KG1 (cell line): ENCODE results near the gene PKNOX2.

Experiments used
- DNase-seq: peaks from one replicate; lab custom pipeline; 2025; lab: John Stamatoyannopoulos, UW

PKNOX2 gene

DNA sequence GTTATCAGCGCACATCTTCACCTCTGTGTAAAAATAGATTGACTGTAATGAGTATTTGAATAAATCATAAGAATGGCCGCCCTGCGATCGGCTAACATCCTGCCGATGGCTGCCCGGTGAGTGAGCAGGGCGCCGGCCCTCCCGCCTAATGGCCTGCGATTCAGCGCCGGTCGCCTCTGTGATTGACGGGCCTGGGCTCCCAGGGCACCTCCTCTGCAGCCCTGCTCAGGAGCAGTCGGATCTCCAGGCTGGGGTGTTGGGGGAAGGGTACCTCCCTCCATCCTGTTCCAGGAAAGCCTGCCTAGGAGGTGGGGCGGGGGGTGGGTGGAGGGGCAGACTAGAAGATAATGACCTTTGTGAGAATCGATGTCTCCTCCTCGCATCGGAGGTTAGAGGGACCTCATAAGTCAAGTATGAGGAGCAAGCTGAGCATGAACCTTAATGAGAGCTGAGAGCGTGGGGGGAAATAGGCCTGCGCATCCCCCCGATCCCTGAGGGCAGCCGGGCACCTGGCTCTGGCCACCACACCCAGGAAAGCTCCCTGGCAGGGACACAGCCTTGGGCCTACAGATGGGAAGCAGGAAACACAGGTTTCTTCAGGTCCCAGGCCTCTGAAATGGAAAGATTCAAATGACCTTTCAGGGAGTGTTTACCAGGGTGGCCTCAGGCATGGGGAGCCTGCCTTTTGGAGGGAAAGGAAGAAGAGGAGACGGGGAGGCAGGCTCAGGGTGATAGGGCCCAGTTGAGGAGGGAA is 71.7 kb downstream of the PKNOX2 start:
- no peak for DNase-seq

DNA sequence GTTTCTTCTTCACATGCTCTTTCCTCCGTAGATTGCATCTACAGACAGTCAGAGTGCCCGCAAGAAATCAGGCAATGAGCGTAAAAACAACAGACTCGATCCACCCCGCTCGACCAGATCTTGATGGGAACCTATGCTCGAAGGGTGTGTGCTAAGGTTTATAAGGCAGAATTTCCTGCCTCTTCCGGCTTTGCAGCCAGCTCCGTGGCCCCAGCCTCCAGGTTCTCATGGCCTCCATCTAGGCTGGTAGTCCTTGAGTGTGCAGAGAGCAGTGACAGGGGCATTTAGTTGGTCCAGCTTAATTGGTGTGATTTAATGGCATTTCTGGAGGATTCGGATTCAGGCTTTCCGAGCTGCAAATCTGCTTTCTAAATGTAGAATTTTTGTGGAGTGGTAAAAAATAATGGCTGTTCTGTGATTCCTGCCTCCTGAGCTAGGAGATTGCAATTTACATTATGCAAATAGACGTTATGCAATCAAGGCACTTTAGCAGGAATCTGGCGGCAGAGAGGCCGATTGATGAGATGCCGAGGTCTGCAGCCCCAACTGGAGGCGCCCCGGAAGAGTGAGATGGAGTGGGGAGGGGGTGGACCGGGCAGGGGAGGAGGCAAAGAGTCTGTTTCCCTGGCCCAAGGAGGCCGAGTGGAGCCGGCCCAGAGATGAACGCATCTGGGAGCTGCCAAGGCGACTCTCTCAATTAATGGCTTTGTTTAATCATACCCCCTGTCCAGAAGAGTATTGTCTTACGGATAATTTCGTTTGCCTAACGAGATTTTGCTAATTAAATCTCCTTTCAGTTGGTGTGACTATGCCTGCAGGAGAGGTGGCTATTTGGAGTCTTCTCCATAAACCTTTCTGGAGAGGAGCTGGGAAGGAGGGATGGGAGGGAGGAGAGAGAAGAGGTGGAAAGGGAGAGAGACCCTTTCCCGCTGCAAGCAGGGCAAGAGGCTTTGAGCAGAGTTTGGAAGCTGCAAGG is 75.3 kb downstream of the PKNOX2 start:
- DNase-seq = no peak

DNA sequence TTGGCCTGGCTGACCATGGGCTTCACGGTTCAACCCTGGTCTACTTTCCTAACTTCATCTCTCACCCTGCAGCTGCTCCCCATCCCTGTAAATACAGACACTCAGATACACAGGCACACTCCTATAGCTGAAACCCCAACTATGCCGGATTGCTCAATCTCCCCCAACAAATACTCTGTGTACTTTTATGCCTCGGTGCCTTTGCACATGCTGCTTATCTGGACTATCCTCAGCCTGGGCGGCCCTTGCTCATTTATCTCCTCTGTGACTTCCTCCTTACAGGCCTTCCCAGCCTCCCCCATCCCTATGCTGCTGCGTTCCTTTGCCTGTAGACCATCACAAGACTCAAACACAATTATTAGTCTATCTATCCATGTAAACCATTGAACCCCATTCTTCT is 76.6 kb downstream of the PKNOX2 start:
- no peak for DNase-seq

DNA sequence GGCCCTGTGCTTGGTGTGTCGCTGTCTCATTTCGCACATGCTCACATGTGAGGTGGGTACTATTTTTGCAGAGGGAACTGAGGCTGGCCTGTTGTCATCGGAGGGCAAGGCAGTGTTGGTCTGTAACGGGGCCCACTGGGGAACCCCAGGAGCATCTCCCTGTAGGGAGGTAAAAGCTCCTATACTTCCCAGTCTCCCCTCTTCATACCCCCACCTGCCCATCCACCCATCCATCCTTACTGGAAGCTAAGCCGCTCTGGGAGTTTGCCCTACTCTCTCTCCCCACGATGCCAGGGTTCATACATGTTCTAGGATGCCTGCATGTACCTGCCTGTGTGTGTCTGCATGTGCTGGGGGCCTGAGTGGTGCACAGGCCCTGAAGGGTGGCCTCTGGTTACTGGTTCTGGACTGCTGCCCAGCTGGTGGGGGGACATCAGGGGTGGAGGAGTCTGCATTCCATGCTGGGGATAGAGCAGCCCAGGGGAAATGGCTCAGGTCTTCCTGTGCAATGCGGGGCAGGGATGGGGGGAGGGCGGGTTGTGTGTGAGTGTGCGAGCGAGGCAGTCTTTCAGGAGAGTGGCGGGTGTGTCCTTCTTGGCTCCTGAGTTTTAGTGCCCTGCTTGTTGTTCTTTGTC is 77.7 kb downstream of the PKNOX2 start:
- DNase-seq = no peak

DNA sequence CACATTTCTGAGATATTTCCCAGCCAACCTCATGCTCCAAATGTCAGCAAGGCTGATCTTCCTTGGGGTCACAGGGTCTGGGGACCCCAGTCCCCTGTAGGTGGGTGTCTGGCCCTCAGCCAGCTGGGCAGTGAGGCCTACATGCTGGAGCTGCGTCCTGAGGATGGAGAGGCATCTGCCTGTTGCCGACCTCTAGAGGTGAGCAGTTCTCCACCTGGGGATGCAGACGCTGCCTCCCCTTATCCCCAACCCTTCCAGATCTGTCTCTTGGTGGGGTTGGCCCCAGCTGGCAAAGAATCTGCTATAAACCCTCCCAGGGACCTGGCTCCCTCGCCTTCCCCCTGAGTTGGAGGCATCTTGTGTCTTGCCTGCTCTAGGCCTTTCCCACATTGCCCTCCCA is 79.6 kb downstream of the PKNOX2 start:
- DNase-seq = no peak

DNA sequence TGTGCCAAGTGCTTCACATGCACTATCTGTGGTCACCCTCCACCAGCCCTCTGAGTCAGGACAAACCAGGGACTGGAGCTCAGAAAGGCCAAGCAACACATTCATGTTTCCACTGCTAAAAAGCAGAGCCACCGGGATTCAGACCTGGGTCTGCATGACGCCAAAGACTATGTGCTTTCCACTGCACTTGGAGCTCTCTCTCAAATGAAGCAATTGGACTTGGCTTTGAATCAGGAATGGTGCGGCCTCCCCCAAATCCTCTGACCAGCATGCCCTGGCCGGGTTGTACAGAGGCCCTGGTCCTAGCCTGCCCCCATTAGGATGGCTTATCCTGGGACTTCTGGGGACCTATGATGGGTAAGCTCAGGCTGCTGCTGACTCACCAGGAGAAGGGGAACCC is 80.7 kb downstream of the PKNOX2 start:
- DNase-seq = no peak

DNA sequence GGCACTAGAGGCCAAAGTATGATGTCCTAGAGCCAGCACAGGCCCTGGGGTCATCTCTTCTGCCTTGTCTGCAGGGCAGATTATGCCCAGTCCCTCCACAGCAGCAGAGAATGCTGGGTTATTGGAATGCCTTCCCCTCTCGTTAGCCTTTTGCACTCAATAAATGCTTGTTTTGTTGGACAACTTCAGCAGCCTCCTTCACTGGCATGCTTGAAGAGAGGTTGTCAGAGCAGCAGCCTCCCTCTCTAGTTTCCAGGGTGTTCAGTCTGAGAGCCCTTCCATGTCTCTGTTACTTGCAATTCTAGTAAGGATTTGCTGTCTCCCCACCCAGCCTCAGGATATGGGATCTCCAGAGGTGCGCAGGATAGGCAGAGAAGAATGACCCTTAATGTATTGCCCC is 82.9 kb downstream of the PKNOX2 start:
- no peak for DNase-seq

DNA sequence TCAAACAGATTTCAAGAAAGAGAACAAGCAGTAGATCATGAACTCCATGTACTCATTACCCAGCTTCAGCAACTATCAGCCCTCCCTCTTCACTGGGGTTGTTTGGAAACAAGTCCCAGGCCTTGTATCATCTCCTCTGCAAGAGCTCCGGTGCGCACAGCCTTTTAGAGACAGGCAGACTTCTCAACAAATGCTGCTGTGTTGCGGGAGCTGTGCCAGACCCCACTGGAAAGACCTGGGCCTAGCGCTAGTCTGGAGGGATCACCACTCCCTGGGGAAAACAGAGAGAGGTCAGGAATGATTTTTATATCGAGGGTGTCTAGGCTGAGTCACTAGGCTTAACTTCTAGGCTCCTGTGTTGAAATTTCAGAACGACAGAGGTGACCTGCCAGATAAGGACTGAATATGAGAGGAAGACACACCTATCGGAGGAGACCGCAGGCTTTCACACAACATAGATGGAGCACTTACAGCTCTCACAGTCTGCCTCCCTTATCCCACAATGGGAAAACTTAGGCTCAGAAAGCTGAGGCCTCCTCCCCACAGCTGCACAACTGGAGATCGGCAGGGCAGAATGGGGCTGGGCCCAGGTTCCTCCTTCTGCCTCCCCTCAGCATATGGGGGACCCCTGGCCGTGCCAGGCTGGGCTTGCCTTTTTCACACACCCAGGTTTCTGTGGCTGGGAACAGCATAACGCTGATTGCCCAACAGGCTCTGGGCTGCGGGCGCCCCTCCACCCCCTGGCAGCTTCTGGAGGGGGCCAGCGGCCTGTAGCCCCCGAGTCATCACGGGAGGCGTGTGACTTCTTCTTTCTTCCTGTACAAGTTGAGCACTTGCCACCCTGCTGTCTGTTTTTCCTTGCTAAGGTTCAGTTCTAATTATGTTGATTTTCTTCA is 86.0 kb downstream of the PKNOX2 start:
- no peak for DNase-seq

DNA sequence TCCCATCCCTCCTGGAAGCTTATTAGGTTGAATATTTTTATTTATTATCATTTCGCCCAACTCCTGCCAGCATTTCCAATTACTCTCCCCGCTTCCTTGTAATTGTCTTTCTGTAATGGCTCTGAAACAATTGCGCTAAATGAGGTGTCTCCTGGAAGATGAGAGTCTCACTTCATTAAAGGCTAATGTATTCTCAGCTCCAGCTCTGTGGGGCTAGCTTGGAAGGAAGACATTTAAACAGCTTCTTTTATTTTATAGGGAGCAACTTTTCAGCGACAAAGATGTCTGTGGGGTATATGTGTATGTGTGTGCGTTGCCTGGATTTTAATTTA is 86.6 kb downstream of the PKNOX2 start:
- no peak for DNase-seq

DNA sequence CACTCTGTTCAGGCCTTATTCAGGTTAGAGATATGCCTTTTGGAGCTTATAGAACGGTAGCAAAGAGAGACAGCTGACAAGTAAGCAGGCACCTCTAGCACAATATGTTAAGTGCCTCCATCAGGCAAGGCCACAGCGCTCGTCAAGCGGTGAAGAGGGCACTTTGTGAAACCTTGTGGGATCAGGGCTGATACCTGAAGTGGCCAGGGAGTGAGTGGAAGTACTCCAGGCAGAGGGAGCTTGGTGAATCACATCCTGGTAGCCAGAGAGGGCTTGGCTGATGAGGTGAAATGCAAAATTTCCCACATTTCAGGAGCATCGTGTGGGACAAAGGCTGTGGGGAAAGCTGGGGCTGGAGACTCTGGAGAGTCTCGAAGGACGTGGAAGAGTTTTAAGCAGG is 87.4 kb downstream of the PKNOX2 start:
- DNase-seq = no peak

DNA sequence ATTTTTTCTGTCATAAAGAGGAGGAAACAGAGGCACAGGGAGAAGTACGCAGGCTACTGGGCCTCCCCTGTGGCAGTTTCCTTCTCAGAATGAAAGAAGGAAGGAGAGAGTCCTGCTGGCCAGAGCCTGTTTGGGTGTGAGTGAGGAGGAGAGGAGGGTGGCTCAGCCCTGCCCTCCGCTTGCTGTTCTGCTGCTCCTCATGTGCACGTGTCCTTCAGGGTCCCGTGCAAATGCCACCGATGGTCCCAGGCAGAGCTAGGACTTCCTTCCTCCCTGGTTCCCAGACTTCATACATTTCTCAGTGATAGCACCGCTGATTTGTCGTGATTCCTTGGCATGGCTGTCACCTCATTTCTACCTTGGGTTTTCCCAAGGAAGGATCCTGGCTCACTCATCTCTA is 88.7 kb downstream of the PKNOX2 start:
- DNase-seq = no peak

DNA sequence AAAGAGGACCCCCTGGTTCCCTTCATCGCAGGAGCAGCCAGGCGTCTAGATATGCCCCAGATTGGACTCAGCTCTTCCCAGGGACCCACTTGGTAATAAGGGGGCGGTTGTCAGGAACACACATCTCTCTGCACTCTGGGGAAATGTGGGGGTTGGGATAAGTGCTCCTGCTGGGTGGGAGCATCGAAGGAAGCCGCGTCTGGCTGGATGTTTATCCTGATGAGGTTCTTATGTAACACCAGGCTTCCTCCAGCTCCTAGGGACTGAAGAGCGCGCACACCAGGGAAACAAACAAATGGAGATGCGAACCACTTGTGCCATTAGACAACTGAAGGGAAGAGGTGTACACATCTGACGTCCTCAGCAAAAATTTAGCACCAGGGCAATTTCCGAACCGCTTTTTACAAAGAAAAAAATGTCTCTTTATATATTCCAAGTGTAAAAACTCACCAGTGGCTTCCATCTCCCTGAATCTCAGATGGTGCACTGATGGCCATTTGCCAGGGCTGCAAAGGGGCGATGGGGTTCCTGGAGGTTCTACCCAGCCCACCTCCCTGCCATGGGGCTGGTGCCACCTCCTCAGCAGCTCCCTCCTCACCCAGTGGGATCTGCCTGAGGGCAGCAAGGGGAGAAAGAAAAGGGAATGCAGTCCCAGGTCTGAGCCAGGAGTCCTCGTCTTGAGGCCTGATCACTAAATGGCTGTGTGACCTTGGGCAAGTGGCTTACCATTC is 89.4 kb downstream of the PKNOX2 start:
- DNase-seq = no peak

DNA sequence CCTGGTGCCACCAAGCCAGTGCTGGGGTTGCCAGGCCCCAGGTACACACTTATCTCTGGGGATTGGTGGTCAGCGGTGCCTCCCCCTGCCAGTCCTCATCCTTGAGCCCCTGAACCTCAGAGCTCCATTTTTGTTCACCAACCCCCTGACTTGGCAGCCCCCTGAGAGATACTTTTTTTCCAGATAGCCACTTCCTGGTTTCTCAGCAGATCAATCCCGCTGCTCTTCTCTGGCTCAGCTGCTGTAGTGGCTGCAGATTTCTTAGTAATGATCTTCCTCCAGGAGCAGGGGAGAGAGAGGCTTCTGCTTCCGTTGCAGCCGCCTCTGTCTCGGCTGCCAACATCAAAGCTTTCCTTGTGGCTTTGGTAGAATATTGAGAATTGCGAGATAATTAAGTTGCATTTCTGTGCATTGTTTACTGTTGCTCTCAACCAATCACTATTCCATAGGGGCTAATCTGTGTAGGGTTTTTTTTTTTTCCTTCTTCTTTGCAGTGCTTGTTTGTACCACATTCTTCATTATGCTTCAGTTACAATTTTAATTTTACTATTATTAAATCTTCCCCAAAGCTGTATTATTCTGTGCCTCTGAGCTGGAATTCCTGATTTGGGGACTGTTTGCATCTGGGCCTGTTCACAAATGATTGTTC is 92.1 kb downstream of the PKNOX2 start:
- no peak for DNase-seq

DNA sequence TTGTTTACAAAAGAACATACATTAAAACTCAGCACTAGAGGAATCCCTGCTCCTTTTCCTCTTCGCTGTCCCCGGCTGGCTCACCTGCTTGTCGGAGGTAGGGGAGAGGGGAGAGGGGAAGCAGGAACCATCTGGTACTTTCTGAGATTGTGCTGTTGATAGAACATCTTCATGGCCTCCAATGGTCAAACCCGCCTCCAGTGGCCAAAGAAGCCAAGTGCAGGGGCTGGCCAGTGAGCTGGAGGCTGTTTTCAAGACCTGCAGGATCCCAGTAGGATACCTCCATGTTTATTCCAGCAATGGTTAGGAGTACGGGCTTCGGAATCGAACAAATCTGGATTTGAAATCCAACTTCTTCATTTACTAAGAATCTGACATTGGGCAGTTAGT is 92.6 kb downstream of the PKNOX2 start:
- DNase-seq = no peak

DNA sequence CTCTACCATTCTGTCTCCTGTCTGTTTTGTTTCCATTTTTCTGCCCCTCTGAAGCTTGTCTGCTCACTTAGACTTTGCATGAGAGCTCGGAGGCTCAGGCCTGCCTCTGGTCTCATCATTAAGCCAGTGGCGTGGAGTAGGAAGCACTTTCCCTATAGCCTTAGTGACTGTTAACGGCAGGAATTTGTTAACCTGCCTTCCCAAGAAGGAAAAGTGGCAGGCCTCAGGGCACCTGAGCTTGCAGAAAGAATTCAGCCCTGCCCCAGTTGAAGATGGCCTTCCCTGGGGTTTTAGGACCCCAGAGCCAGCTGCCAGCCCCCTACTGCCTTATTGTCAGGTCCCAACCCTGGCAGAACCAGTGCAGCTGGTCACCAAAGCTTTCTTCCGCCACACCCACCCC is 93.2 kb downstream of the PKNOX2 start:
- no peak for DNase-seq

DNA sequence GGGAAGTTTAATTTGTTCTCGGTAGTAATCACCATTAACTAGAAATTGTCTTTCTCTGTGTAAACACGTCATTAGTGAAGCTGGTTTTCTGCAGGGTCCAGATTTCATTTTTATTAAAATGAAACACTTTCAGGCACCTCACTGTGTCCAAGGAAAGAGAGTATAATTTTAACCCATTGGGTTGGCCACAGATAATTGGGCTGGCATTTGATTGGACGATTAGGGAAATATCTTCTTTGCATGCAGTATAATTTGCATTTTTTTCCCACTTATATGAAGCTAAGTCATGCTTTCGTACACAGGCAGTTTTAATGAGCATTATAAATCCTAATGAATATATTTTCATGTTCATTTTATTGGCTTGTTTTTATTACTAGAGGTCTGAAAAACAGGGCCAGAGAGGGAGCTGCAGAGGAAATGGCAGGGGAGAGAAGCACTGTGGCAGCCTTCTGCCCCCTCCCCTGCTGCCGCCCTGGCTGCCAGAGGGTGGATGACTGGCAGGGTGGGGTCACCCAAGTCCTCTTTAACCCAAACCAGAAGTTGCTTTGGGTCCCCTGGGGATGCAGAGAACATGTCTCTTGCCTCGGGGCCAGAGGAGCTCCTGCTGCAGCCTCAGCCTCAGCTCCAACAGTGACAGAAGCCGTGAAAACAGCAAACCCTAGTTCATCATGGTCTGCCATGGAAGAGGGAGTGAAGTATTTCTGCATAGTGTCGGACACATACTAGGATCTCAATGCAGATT is 93.9 kb downstream of the PKNOX2 start:
- DNase-seq = no peak

DNA sequence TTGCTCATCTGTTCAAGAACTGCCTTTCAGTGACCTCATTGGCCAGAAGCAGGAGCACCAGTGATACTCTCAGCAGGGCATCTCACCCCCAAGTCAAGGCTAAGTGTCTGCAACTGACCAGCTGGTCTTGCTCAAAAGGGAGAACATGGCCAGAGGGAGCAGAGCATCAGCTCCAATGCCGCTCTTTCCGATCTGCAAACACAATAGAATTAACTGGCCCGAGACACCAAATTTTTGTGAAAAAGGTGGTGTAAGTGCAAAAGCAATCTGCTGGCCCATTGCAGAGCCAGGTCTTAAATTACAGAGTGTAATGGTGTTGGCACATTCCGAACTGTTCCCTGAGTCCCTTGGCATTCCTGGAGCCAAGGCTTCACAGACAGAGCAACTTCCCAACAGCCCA is 97.0 kb downstream of the PKNOX2 start:
- no peak for DNase-seq

DNA sequence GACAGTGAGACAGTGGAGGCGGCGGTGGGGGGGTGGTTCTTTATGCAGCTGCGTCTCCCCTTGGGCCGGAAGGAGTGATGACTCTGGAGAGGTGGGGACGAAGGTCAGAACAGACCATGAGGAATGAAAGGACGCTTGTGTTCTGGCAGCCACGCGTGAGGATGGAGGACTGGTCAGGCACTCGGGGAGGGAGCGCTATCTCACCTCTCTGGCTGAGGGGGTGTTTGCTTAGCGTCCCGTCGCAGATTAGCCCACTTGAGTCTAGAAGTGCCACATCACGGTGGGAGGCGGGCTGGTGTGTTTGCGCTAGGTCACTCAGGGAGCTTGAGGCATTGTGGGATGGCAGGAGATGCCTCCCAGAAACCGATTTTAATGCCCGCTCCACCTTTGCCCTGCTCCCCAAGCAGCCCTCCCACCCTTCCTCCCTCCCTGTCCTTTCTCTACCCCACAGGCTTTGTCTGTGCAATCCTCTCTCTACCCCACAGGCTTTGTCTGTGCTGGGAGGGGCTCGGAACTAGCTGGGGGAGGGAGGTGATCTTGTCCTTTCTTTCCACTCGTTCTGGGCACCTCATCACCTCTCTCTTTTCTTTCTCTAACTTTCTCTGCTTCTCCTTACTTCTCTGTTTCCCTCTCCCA is 97.8 kb downstream of the PKNOX2 start:
- no peak for DNase-seq

DNA sequence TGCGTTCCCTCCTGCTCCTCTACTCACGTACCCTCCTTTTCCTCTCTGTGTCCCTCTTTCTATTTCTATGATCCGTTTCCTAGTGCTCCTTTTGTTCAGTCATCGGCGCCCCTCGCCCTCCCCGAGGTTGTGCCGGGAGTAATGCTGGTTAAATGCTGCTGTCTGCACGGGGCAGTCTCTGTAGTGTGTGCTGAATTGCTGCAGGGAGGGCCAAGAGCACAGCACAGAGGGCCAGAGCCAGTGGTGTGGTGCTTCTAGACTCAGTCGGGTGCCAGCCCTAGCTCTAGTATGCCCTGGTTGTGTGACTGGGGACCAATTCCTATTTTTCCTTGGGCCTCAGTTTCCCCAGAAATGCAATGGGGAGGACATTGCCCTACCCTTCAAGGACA is 98.3 kb downstream of the PKNOX2 start:
- DNase-seq = no peak
